GM19328 (cell line): ENCODE data around the gene SLC22A17.
A peak's percentile ranks its signal among the peaks of the same experiment; 100 is the strongest.

Source experiments
- ATAC-seq: cut with Tn5 transposase; IDR thresholded peaks from one replicate; pipeline ENCODE4 v1.9.1; 2021; ENCODE audit warnings: mild to moderate bottlenecking, moderate library complexity; ENCODE audit not compliant: unreplicated experiment

The SLC22A17 gene

DNA sequence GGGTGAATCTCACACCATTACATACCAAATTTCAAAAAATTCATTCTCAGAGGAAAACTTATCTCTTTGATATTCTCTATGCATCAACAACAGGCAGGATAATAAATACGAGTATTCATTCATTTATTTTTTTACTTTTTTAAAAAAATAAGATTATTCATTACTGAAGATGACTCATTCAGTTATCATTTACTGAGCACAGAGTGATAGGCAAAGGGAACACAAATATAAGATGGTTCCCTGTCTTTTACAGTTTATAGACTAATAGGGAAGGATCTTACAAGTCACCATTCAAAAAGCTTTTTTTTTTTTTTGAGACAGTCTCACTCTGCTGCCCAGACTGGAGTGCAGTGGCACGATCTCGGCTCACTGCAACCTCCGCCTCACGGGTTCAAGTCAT lies 36.4 kb downstream of the SLC22A17 start:
- ATAC-seq: no peak

DNA sequence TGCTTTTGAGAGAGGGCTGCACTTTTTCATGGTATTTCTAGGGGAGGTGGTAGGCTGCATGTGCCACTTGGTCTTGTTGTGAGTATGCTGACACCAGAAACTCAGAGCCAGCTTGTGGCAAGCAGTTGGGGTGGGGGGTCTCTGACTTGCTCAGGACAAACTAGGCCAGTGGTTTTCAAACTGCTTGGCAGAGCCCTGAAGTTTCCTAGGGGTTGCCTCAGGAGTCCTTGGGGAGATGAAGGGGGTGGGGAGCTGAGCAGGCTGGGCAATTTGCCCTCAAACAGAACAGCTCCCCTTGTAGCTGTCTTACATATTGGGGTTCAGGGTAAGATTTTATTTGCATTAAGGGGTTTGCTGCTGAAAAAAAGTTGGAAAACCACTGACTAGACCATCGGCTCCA lies 42.1 kb downstream of the SLC22A17 start:
- ATAC-seq: no peak

DNA sequence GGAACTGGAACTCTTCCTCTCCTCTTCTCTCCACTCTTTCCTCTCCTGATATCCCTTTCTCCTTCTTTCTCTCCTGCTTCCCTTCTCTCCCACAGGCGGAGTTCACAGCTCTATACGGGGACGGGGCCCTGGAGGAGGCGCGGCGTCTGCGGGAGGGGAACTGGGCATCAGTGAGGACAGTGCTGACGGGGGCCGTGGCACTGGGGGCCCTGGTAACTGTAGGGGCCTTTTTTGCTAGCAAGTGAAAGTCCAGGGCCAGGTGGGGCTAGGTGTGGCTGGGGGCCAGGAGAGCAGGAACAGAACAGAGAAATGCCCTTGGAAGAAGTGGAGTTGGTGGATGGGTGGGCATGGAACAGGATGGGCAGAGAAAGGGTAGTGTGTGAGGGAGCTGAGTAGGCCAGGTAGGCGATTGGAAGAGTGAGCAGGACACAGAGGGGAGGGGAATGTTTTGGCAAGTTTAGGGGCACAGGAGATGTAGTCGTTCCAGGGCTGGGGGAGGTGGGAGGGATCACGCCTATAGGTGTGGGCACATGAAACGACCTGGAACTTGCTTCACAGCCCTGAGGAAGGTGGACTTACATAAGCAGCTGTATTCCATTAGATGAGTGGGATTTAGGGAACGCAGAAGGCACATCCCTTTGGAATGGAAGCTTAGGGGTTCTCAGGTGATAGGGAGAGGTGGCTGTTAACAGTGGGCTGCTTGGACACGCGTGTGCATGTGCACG lies 43.8 kb downstream of the SLC22A17 start:
- ATAC-seq: no peak

DNA sequence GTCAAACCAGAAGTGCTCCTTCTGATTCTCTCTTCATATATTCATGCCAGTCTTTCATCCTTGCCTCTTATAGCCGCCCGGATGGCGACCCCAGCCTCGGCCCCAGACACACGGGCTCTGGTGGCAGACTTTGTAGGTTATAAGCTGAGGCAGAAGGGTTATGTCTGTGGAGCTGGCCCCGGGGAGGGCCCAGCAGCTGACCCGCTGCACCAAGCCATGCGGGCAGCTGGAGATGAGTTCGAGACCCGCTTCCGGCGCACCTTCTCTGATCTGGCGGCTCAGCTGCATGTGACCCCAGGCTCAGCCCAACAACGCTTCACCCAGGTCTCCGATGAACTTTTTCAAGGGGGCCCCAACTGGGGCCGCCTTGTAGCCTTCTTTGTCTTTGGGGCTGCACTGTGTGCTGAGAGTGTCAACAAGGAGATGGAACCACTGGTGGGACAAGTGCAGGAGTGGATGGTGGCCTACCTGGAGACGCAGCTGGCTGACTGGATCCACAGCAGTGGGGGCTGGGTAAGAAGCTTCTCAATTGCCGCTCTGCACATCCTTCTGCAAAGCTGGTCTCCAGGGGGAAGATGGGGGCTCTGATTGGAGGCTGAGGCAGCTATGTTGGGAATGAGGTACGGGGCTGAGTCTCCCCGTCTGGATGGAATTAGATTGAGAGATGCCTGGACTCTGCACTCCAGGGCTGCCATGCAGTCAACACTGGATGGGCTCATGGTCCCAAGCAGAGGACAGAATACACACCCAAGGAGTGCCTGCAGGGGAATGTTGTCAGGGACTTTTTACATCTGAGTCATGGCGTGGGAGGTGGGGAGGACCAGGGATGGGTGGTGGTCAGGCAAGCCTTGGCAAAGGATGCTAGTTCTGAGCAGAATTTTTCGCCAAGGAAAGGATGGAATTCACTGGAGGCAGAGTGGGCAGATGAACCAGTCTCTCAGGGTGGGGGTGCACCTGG lies 44.7 kb downstream of the SLC22A17 start:
- ATAC-seq: no peak

DNA sequence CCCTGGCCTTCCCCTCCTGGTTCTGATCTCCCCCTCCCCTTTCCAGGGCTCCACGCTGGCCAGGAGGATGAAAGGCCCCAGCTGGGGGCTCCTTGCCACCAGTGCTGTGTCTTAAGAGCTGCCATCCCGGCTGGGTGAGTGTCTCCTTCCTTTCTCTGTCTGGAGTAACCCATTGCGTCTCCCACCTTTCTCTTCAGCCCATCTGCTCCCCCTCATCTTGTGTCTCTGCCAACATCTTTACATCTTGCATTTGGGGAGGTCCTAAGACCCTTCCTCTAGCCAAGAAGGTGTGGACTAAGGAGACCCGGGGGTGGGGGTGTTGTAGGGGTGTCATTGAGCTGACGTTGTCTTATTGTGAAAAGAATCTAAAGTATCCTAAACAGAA lies 45.5 kb downstream of the SLC22A17 start:
- no peak for ATAC-seq

DNA sequence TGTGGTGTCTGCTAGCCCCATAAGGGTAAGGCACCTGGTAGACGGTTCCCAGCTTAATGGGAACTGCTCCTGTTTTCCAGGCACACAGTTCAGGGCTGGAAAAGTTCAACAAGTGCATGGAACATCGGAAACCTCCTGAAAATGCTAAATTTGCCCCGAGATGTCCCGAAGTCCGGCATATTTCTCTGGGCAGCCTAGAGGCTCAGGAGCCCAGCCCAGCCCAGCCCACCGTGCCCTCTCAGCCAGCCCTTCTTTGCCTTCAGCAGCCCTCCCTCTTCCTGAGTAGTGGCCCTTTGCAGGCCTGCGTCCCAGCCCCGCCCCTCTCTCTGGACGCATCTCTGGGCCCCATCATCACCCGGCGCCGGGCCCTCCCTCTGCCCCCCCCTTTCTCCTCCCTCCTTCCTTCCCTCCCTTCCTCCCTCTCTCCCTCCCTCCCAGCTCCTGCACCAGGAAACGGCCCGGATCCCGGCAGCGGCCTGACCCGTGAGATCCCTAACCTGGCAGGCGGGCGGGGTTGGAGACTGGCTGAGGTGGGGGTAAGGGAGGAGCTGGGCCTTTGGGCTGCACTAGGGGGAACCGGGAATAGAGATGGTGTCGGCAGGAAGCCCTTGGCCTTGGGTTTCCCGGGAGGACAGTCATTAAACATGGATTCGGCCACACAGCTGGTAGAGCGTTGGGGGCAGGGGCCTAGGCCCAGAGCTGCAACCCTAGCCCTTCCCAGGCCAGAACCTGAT lies 46.1 kb downstream of the SLC22A17 start, which contains the start of gene BCL2L2:
TSS of gene BCL2L2 (plus strand) at position 422 of the 734 bp plus-strand sequence. CDS start 935 bp downstream, outside the sequence.
- ATAC-seq: peak; percentile 22

DNA sequence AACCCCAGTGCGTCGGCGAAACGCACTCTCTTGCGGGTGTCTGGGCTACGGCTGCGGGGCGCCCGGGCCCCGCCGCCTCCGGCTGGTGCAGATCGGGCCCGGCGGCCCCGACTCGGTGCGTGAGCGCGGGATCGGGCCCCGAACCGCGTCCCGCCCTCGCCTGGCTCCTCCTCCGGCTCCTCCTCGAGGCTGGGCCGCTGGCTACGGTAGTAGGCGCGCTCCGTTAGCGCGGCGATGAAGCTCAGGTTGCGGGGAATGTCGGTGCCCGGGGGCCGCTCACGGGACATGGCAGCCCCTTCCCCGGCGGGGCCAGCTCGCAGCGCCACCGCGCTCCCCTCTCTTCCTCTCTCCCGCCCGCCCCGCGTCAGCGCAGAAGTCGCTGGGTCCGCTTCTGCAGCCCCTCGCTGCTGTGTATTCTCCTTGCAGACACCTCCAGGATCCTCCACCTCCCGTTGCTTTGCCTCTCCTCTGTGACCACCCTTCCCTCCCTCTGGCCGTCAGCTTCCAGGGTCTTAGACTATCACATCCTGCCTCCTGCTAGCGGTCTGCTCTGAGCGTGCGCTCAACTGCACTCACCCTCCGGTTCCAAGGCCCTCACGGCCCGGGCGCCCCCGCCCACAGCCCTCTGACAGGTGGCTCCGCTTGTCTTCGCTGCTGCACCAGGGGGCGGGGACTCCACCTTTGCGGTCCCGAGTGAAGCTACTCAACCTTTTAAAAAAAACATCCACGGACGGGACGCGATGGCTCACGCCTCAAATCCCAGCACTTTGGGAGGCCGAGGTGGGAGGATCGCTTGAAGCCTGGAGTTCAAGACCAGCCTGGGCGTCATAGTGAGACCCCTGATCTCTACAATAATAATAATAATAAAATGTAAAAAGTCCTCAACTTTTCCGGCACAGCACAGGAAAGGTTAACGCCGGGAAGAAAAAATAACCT lies 50.1 kb downstream of the SLC22A17 start, which contains the start of gene PPP1R3E:
TSS of gene PPP1R3E (minus strand) at position 570 of the 936 bp plus-strand sequence. CDS start at position 287, 283 bp downstream.
- ATAC-seq: peak; percentile 25

DNA sequence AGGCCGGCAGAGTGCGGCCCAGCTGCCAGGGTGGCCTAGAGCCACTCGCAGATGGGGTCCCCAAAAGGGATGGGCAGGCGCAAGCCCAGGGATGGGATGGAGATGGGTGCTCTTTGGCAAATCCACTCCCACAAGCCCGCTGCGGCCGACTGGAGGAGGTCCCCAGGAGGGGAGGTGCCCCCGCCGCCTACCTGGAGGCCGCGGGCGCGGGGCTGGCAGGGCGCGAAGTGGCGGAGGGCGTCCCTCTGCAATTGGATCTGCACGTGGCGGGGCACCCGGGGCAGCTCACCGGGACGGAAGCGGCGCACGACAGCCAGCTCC lies 50.8 kb downstream of the SLC22A17 start:
- ATAC-seq: peak; percentile 9

DNA sequence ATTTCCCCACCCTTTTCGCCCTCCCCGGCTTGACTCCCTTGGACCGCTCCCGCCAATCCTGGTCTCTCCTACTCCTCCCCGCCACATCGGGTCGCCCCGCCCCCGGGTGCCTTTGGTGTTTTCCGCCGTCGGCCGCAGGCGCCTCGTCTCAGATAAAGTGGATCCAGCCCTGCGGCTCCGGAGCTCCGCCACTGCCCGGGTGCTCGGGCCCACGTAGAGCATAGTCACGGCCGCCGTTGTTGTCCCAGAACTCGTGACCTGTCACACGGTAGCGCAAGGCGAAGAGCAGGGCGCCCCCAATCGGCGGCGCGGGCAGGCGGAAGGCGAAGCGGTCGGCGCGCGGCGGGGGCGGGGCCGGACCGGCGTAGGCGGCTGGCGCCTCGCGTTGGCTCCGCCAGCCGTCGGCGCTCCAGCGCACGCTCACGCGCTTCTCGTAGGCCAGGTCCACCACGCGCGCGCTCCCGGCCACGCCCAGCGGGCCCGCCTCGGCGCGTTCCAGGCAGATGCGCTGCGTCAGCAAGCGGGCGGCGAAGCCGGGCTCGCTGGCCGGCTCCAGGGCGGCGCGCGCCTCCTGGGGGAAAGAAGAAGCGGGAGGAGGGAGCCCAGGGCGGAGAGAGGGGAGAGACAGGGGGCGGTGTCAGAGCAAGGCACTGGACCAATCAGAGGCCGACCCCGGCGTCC lies 51.3 kb downstream of the SLC22A17 start:
- ATAC-seq: peak; percentile 74

DNA sequence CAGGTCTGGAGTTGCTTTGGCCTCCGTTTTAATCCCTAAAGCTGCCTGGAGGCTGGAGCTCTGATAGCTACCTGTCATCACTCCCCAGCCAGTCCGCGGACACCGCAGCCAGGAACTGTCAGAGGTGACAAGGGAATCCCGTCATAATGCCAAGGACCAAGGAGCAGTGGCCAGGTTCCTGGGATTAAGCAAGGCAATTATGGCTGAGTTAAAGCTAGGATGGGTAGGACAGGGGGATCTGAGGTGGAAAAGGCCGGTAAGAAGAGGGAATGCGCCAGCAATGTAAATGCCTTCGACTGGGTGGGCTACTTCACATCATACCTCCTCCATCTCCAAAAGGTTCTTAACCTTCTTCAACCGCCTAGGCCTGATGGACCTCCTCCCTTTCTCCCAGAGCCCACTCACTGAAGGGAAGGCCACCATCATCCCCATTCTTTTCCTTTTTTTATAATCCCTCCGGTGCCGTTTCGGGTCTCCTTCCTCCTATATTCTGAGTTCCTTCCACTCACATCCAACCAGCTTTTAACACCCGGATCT lies 51.9 kb downstream of the SLC22A17 start:
- ATAC-seq: no peak

DNA sequence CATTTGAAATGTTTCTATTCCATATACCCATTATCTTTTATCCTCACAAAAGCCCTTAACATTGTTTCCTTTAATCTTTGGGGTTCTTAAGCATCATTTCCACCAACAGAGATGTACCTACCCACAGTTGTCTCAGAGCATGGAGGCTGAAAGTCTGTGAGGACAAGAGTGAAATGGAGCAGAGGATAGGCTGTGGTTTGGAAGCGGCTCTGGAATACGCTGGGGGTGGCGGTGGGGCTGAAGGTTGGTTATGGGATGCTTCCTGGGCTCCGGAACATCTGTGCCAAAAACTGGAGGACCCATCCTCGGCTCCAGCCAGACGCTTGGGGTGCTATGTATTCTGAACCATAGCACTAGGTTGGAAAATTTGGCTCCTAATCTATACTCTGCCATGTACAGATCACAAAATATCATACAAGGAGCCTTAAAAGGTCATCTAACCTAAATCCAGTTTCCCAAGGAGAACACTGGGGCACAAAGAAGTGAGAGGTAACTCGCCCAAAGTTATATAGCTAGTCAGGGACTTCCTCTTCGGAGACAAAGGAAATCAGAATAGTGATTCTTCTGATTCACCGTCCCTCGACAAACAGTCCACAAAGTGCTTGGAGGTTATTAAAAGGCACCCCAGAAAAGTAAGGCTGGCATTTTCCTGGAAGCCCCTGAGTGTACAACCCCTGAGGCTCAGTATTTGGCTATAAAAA lies 52.6 kb downstream of the SLC22A17 start:
- no peak for ATAC-seq

DNA sequence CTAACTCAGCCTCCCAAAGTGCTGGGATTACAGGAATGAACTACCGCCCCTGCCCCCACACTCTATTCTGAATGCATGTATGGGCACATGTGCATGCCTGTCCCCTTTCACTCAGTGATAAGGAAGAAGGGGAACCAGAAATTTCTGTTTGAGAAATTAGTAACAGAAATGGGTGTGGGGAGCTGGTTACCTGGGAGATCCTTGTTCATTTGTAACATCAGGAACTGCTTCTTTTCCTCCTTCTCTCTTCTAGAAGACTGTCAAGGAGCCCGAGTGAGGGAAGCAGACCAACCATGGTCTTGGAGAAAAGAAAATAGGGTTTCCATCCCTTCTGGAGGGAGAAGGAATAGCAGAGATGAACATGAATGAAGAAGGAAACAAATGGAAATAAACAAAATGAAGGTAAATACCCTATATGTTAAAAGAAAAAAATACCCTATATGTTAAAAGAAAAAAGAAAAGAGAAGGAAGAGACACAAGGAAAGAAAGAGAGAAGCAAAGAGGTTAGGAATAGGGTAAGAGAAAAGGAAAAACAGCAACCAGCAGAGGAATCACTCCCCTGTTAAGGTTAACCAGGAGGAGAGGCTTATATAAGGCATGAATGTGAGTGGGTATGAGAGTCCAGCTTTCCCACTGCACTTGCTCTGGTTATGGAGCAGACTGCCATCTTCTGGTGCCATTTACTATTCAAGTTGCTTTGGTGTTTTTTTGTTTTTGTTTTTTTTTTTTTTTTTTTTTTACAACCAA lies 53.3 kb downstream of the SLC22A17 start:
- ATAC-seq: no peak

DNA sequence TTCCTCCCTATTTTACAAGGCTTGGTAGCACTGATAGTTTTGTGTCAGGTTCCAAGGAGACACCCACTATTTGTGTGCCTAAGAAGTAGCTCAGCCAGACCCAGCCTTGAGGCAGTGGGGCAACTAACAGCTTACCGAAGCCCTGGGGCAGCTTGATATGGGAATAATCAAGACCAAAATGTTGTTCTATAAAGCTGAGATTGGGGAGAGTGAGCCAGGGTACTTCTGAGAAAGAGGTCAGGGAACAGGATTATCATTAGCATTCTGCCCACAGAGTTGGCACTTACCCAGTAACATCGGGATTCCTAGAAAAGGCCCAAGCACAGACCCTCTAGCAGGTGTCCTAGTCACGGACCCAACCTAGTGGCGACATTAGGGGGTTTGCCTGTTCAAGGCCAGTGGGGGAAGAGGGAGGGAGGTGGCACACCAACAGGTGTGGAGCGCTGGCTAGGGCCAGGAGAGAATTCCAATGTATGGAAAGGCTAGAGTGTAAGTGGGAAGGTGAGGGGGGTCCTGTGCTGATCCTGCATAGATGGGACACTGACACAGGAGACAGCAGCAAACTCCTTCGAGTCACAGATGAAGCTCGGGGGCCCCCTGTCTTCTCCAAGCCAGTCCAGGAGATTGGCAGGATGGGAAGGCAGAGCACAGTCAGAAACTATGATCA lies 54.9 kb downstream of the SLC22A17 start:
- no peak for ATAC-seq

DNA sequence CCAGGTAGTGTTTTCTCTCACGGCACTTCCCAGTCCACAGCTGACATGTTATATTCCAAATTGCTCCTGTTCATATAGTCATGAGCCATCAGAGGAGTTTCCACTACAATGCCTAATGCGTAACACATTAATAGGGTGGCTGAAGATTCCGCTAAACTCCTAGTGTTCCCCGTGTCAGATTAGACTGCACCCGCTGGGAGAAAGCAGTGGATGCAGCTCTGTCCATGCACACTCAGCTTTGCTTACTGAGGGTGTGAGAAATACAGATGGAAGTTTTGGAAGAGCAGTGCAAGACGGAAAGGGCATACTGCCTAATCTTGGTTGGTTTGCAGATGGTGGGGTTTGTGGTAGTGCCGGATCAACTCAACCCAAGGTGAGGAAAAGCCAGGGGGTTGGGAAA lies 55.6 kb downstream of the SLC22A17 start:
- ATAC-seq: no peak
